GM12878 (cell line): Measurements from ENCODE around the gene MTF1. TPM values are rescaled to one million over a fixed set of nuclear protein-coding genes. Genes with fewer than 3 reads are reported as not detected.

Experiments used
- ATF3 ChIP-seq: IDR thresholded peaks from 2 replicates; pipeline ENCODE4 v1.6.1; 2011; ENCODE audit warnings: low read depth, mild to moderate bottlenecking, low read length, moderate library complexity, borderline replicate concordance; ENCODE audit errors: extremely low read depth
- BACH1 ChIP-seq: fragments of 450-650 bp; IDR thresholded peaks from 2 replicates; pipeline ENCODE4 v1.6.1; 2017; ENCODE audit warnings: mild to moderate bottlenecking, borderline replicate concordance
- BCL11A ChIP-seq: IDR thresholded peaks from 2 replicates; pipeline ENCODE4 v1.6.1; 2011; ENCODE audit warnings: low read depth, low read length
- BRCA1 ChIP-seq: IDR thresholded peaks from 2 replicates; pipeline ENCODE4 v1.6.1; 2011; ENCODE audit warnings: low read depth, low read length, improper control_type of control experiment
- EZH2 ChIP-seq: IDR thresholded peaks from 2 replicates; pipeline ENCODE4 v1.6.1; 2012; ENCODE audit warnings: low read depth, mild to moderate bottlenecking, control low read depth, inconsistent platforms, low read length, borderline replicate concordance; ENCODE audit not compliant: control insufficient read depth
- HDAC6 ChIP-seq: fragments of 200-600 bp; sonication (generic); IDR thresholded peaks from one replicate; pipeline ENCODE4 v1.8.0; 2017; ENCODE audit warnings: antibody characterized with exemption; ENCODE audit not compliant: unreplicated experiment
- HSF1 ChIP-seq: fragments of 150-350 bp; IDR thresholded peaks from 2 replicates; pipeline ENCODE4 v1.6.1; 2014; ENCODE audit warnings: mild to moderate bottlenecking, low read depth, low read length
- IKZF1 ChIP-seq: fragments of 450-650 bp; conservative IDR thresholded peaks from 2 replicates; pipeline ENCODE4 v1.6.1; 2017; ENCODE audit warnings: antibody characterized with exemption, mild to moderate bottlenecking
- NKRF ChIP-seq: fragments of 450-650 bp; conservative IDR thresholded peaks from 2 replicates; pipeline ENCODE4 v1.6.1; 2017; ENCODE audit warnings: mild to moderate bottlenecking, moderate library complexity
- NR2F1 ChIP-seq: fragments of 450-650 bp; conservative IDR thresholded peaks from 2 replicates; pipeline ENCODE4 v1.6.1; 2017; ENCODE audit warnings: mild to moderate bottlenecking
- POLR2AphosphoS5 ChIP-seq: IDR thresholded peaks from 2 replicates; pipeline ENCODE4 v1.6.1; 2011; ENCODE audit warnings: mild to moderate bottlenecking, low read length, inconsistent platforms
- SPI1 ChIP-seq: IDR thresholded peaks from 2 replicates; pipeline ENCODE4 v1.6.1; 2011; ENCODE audit warnings: low read depth, mild to moderate bottlenecking, low read length, moderate library complexity, borderline replicate concordance; ENCODE audit not compliant: insufficient read depth
- TCF7 ChIP-seq: IDR thresholded peaks from 2 replicates; pipeline ENCODE4 v1.6.1; 2014; ENCODE audit warnings: antibody characterized with exemption, borderline replicate concordance
- ZNF687 ChIP-seq: fragments of 450-650 bp; IDR thresholded peaks from 2 replicates; pipeline ENCODE4 v1.6.1; 2017; ENCODE audit warnings: mild to moderate bottlenecking, moderate library complexity
- polyA plus RNA-seq, 11 experiments: library from polyadenylated mRNA; depleted of rRNA in 4 of 11; unstranded in 6 of 11; stranded (reverse) in 5 of 11; fragments of >200 nt; fragmentation: Nextera tagmentation in 4 of 11; fragmentation: Illumina TruSeq in 1 of 11; extraction: Ambion mirVana in 4 of 11; extraction: Trizol in 1 of 11; gene quantifications; 1 replicate in 1 of 11; 2 replicates in 10 of 11; pipeline versions ENCODE4 v1.2.1 to v1.2.3, GENCODE V29; 2011 to 2016; ENCODE audit warnings: inconsistent platforms in 2 of 11, missing spikeins in 2 of 11, low read depth in 1 of 11
- total RNA-seq, 4 experiments: library from RNA; depleted of rRNA in 3 of 4; stranded (reverse); fragments of >200 nt in 3 of 4; fragmentation: Illumina TruSeq in 1 of 4; extraction: Trizol in 1 of 4; gene quantifications; 2 replicates each; pipeline versions ENCODE4 v1.2.1 to v1.2.3, GENCODE V29; 2013 to 2021

The MTF1 gene
- total and polyA plus RNA-seq, 10 of the 15 experiments (the other 5 are each of a cell fraction or from before 2014, with no cell fraction given), result 2.2 to 20.4 (median 6.7) TPM

- TF ChIP-seq HSF1 (no peak), IKZF1 (peak; percentile 86), NR2F1 (peak; percentile 74), POLR2AphosphoS5 (no peak), SPI1 (0 out of 2 replicates have a peak, but pooled peaks have one; percentile 3), HDAC6 (peak; percentile 91), TCF7 (no peak), BRCA1 (no peak), BACH1 (peak; percentile 38; the same call in 1 of the 2 replicates), NKRF (peak; percentile 42; the same call in 1 of the 2 replicates), EZH2 (no peak), ATF3 (no peak), ZNF687 (peak; percentile 41; the same call in 1 of the 2 replicates), BCL11A (no peak)
Observed at GRCh38 chr1:37793773-37794371, 65.5 kb downstream of the MTF1 start, which contains the start of gene MANEAL (continued).
